Measurements from ENCODE around the gene TIMP3.

TIMP3 gene

GRCh38 chr22:32785321-32786026 lies 16.0 kb upstream of the TIMP3 start:
- no peak for DNase-seq (ENCODE audit: extremely low read depth in 1 of 2, low read depth in 1 of 2)

GRCh38 chr22:32786027-32786418 lies 15.5 kb upstream of the TIMP3 start:
- DNase-seq (ENCODE audit: extremely low read depth in 1 of 2, low read depth in 1 of 2), result no peak

- DNase-seq (ENCODE audit: extremely low read depth in 1 of 2, low read depth in 1 of 2), result no peak
Observed at GRCh38 chr22:32788904-32789624, 12.4 kb upstream of the TIMP3 start.

DNA sequence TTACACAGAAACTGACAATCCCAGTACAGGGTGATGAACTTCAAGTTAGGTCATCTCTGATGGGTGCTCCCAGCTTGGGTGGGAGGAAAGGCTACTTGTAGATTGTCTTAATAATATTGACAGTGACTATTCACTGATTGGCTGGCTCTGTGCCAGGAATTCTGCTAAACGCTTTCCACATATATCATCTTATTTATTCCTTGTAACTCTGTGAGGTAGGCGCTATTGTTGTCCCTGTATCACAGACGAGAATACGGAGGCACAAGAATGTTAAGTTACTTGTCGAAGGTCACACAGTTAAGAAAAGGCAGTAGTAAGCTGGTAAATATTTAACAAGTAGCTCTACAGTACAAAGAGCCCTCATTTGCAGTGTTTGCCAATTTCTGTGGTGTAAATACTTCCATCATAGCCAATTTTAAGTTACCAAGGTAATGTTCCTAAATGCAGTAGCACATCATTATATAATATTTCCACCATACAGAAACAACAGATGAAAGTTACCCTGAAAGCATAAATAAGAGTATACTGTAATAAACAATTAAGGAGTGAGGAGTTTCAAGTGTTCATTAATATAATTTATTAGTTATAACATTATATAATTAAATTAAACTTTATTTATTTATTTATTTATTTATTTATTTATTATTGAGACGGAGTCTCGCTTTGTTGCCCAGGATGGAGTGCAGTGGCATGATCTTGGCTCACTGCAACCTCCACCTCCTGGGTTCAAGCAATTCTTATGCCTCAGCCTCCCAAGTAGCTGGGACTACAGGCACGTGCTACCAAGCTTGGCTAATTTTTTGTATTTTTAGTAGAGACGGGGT lies 11.5 kb upstream of the TIMP3 start:
- DNase-seq (ENCODE audit: extremely low read depth in 1 of 2, low read depth in 1 of 2), result no peak

DNA sequence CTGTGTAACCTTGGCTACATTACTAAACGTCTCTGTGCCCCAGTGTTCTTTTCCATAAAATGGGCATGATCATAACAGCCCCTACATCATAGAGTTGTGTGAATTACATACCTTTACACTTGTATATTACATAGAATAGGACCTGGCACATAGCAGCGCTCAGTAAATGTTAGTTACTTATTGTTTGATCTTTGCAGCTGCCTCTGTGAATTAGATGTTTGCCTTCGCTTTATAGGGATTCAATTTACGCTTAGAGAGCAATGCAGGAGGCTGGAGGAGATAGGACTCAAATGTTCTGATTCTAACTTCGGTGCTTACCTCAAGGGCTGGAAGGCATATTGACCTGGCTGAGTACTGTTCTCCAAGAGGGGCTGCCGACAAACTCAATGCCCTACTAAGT lies 10.4 kb upstream of the TIMP3 start:
- DNase-seq (ENCODE audit: extremely low read depth in 1 of 2, low read depth in 1 of 2), result no peak

GRCh38 chr22:32791485-32791884 lies 10.0 kb upstream of the TIMP3 start:
- no peak for DNase-seq (ENCODE audit: extremely low read depth in 1 of 2, low read depth in 1 of 2)

GRCh38 chr22:32793589-32793988 lies 7.9 kb upstream of the TIMP3 start:
- no peak for DNase-seq (ENCODE audit: extremely low read depth in 1 of 2, low read depth in 1 of 2)

DNA sequence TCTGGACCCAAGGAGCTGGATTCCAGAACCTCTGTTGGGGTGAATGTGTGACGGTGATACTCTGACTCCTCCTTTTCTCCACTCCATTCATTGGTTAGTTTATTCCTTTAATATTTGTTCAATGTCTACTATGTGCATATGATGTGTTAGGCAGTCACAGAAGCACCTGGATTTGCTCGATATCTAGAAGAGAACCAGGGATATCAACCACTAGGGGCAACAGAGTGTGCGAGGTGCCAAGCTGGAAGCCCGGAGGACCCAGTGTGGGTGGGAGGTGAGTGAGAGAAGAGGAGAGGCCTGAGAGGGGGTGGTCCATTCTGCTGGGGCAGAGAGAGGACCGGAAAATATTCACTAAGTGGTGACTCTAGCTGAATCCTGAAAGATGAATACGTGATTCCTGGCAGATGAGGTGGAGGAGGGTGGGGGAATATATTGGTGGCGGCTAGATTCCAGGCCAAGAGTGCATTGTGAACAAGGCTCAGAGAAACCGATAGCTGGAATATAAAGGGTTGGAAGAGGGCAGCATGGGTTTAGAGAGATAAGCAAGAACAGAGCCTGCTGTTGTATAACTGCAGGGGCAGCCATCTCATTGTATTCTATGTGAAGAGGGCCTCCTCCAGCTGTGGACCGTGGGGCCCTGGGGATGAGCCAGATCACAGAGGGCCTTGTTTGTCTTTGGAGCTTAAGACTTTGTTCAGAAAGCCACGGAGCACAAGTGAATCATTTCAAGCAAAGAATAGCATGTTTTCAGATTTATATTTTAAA lies 6.9 kb upstream of the TIMP3 start:
- DNase-seq (ENCODE audit: extremely low read depth in 1 of 2, low read depth in 1 of 2), result no peak

DNA sequence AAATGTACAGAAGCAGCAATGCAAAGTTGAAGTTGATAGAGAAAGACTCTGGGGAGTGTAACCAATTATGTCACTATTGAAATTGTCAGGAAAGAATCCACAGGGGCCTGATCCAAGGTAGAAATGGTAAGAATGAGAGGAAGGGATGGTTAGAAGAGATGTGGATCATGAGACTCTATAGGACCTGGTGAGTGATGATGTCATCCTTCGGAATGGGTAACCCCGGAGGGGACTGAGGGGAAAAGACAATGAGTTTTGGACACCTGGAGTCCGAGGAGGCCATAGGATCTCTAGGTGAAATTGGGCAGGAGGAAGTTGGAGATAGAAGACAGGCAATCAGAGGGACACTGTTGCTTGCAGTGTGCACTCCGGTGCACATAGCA lies 6.3 kb upstream of the TIMP3 start:
- DNase-seq (ENCODE audit: extremely low read depth in 1 of 2, low read depth in 1 of 2), result no peak

- peak; percentile 18 to 24 for DNase-seq (ENCODE audit: extremely low read depth in 1 of 2, low read depth in 1 of 2)
Observed at GRCh38 chr22:32796865-32797573, 4.5 kb upstream of the TIMP3 start.

- DNase-seq (ENCODE audit: extremely low read depth in 1 of 2, low read depth in 1 of 2), result no peak
Observed at GRCh38 chr22:32799496-32799895, 2.0 kb upstream of the TIMP3 start.

- DNase-seq (ENCODE audit: extremely low read depth in 1 of 2, low read depth in 1 of 2), result no peak
Observed at GRCh38 chr22:32800158-32800882, 1.2 kb upstream of the TIMP3 start.

- no peak for DNase-seq (ENCODE audit: extremely low read depth in 1 of 2, low read depth in 1 of 2)
Observed at GRCh38 chr22:32800994-32801536, 440 bp upstream of the TIMP3 start.

- no peak for DNase-seq (ENCODE audit: extremely low read depth in 1 of 2, low read depth in 1 of 2)
Observed at GRCh38 chr22:32802237-32802765, 796 bp downstream of the TIMP3 start.

DNA sequence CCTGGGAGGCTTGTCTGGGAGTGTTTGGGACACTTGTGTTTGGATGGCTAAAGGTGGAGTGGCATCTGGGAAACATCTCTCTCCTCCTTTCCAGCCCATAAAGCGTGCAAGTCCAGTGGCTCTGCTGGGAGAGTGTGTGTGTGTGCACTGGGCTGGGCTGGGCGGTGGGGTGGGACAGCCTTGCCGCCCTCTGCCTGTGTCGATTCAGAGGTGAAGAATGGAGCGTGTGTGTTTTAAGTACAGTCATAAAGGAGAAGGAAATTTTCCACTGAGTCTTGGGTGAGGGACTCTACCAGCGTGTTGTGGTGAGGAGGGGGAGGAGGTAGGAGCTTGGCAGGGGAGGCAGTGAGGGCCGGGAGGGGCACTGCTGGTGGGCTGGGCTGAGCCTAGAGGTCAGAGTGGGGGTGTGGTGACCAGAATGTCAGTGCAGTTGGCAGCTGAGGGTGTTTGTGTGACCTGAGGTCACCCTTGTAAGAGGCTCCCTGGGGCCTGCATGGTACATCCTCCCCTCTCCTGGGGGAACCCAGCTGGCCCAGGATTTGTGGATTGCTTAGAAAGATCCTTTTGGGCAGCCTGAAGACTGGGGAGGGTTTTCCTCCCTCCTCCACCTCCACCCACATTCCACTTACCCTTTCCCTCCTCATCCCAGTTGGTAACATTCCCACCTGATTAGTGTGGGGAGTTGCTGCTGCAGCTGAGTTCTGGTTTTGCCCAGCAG lies 1.7 kb downstream of the TIMP3 start:
- DNase-seq (ENCODE audit: extremely low read depth in 1 of 2, low read depth in 1 of 2), result no peak

GRCh38 chr22:32803738-32804435 lies 2.4 kb downstream of the TIMP3 start:
- no peak for DNase-seq (ENCODE audit: extremely low read depth in 1 of 2, low read depth in 1 of 2)

GRCh38 chr22:32804531-32805360 lies 3.2 kb downstream of the TIMP3 start:
- DNase-seq (ENCODE audit: extremely low read depth in 1 of 2, low read depth in 1 of 2), result no peak
